D341Med (cell line): ENCODE data around the gene MTSS2.

Source experiments
- DNase-seq: peaks from one replicate; pipeline ENCODE4 v3.0.0; 2012; ENCODE audit warnings: low spot score

The MTSS2 gene

GRCh38 chr16:70715055-70715858, 29.4 kb upstream of the MTSS2 start:
- DNase-seq, result no peak

GRCh38 chr16:70714581-70715054, 28.8 kb upstream of the MTSS2 start:
- no peak for DNase-seq

GRCh38 chr16:70713824-70714223, 28.0 kb upstream of the MTSS2 start:
- no peak for DNase-seq

GRCh38 chr16:70713342-70713741, 27.5 kb upstream of the MTSS2 start:
- DNase-seq, result no peak

- DNase-seq, result no peak
Measured at GRCh38 chr16:70712942-70713341, 27.1 kb upstream of the MTSS2 start.

- DNase-seq, result no peak
Measured at GRCh38 chr16:70712359-70712758, 26.5 kb upstream of the MTSS2 start.

GRCh38 chr16:70711211-70712031, 25.6 kb upstream of the MTSS2 start:
- DNase-seq, result no peak

GRCh38 chr16:70710422-70711210, 24.8 kb upstream of the MTSS2 start:
- DNase-seq, result no peak

- no peak for DNase-seq
Measured at GRCh38 chr16:70709942-70710341, 24.1 kb upstream of the MTSS2 start.

- no peak for DNase-seq
Measured at GRCh38 chr16:70709457-70709856, 23.6 kb upstream of the MTSS2 start.

- DNase-seq, result no peak
Measured at GRCh38 chr16:70708366-70709246, 22.8 kb upstream of the MTSS2 start.

GRCh38 chr16:70706948-70707465, 21.2 kb upstream of the MTSS2 start:
- DNase-seq, result no peak

- no peak for DNase-seq
Measured at GRCh38 chr16:70705056-70705455, 19.2 kb upstream of the MTSS2 start.

GRCh38 chr16:70704586-70704985, 18.7 kb upstream of the MTSS2 start:
- DNase-seq, result no peak

GRCh38 chr16:70703835-70704381, 18.1 kb upstream of the MTSS2 start:
- no peak for DNase-seq

- DNase-seq, result no peak
Measured at GRCh38 chr16:70703041-70703834, 17.4 kb upstream of the MTSS2 start.

GRCh38 chr16:70702624-70703023, 16.8 kb upstream of the MTSS2 start:
- DNase-seq, result no peak

GRCh38 chr16:70701998-70702397, 16.1 kb upstream of the MTSS2 start:
- DNase-seq, result no peak

GRCh38 chr16:70701596-70701995, 15.7 kb upstream of the MTSS2 start:
- no peak for DNase-seq

GRCh38 chr16:70701036-70701435, 15.2 kb upstream of the MTSS2 start:
- no peak for DNase-seq
